Muscle layer of duodenum (tissue), 2 donors: Measurements from ENCODE around the gene SH3BP4.

ENCODE experiments used
- H3K27ac ChIP-seq: one replicate; pipeline ENCODE4 v1.7.0; 2013; ENCODE audit warnings: mild to moderate bottlenecking, low read length
- H3K27me3 ChIP-seq: one replicate; pipeline ENCODE4 v1.7.0; 2013; ENCODE audit warnings: low read depth, mild to moderate bottlenecking, control low read depth, low read length
- H3K36me3 ChIP-seq, 2 donors: one replicate each; pipeline ENCODE4 v1.7.0; 2013; ENCODE audit warnings: low read length in 2 of 2, control low read depth in 1 of 2, mild to moderate bottlenecking in 1 of 2; ENCODE audit not compliant: insufficient read depth in 2 of 2, control insufficient read depth in 1 of 2
- H3K4me1 ChIP-seq, 2 donors: one replicate each; pipeline ENCODE4 v1.7.0; 2013; ENCODE audit warnings: low read length in 2 of 2, mild to moderate bottlenecking in 2 of 2, control low read depth in 1 of 2, moderate library complexity in 1 of 2; ENCODE audit not compliant: insufficient read depth in 2 of 2, control insufficient read depth in 1 of 2
- H3K4me3 ChIP-seq, 2 donors: one replicate each; pipeline ENCODE4 v1.7.0; 2013; ENCODE audit warnings: low read length in 2 of 2, low read depth in 1 of 2, mild to moderate bottlenecking in 1 of 2
- H3K9me3 ChIP-seq, 2 donors: one replicate each; pipeline ENCODE4 v1.7.0; 2013; ENCODE audit warnings: low read length in 2 of 2, control low read depth in 1 of 2, mild to moderate bottlenecking in 1 of 2; ENCODE audit not compliant: control insufficient read depth in 1 of 2
- donor health status: healthy.

SH3BP4 gene

DNA sequence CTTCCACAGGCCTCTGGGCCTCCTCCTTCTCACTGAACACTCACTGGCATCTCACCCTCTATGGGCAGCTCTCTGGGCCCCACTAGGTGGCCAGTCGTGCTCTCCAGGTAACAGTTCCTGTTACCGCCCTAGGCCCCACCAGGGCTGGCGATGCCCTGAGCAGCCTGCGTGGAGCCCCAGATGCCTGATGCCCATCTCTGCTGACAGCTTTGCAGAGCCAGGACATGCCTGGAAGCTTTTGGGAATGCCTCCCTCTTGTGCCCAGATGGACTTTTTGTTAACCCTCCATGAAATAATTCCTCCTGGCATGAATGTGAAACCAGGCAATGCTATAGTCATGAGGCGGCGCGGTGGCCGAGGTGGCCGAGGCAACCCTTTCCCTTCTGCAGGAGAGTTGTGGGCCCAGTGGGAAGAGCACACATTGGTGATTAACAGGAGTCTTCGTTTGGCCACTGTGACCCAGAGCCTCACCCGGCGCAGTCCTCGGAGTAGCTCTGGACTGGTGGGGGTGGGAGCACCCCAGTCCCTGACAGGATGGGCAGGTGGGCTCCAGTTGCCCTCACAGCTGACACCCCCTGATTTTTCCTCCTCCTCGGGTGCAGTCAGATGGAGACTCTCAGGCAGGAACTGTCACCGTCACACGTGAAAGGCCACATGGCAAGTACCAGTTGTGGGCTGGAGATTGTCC is 80.0 kb downstream of the SH3BP4 start:
- H3K4me1 ChIP-seq = peaks cover 0 to 2% of the 10 kb centered on the region in 2 donors
- no peak overlapping the region for H3K4me3 ChIP-seq
- no peaks in the 10 kb centered on the region for H3K9me3 ChIP-seq
- no peak overlapping the region for H3K27ac ChIP-seq
- H3K36me3 ChIP-seq = peaks cover 4 to 11% of the 10 kb centered on the region in 2 donors
- H3K27me3 ChIP-seq = no peaks in the 10 kb centered on the region

DNA sequence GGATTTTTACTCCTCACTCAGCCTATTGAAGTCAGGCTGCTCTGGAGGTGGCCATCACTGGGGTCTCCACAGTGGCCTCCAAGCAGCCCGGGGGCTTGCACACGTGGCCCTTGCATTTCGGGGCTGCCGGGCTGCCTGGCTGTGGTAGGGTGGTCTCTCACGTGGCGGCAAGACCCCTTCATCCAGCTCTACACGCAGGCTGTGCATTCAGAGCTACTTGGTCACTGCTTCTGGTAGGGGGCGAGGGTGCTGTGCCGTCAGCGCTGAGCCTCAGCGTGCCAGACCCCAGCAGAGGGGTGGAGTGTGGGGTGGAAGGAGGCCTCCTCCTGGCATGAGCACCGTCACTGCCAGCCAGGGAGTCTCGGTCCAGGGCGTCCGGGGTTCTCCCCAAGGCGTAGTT is 80.6 kb downstream of the SH3BP4 start:
- Histone ChIP-seq H3K9me3 (no peaks in the 10 kb centered on the region), H3K27ac (no peak overlapping the region), H3K4me1 (no peaks in the 10 kb centered on the region), H3K36me3 (peaks cover 4 to 11% of the 10 kb centered on the region in 2 donors), H3K27me3 (no peaks in the 10 kb centered on the region), H3K4me3 (no peak overlapping the region)

GRCh38 chr2:235032949-235033348 is 81.1 kb downstream of the SH3BP4 start:
- Histone ChIP-seq H3K9me3 (no peaks in the 10 kb centered on the region), H3K4me3 (no peak overlapping the region), H3K36me3 (peaks cover 4 to 11% of the 10 kb centered on the region in 2 donors), H3K27me3 (no peaks in the 10 kb centered on the region), H3K4me1 (no peaks in the 10 kb centered on the region), H3K27ac (no peak overlapping the region)

GRCh38 chr2:235034265-235035118 is 82.7 kb downstream of the SH3BP4 start:
- no peak overlapping the region for H3K27ac ChIP-seq
- no peaks in the 10 kb centered on the region for H3K4me1 ChIP-seq

GRCh38 chr2:235037604-235038166 is 85.9 kb downstream of the SH3BP4 start:
- Histone ChIP-seq H3K36me3 (peaks cover 21 to 32% of the 10 kb centered on the region in 2 donors), H3K27me3 (no peaks in the 10 kb centered on the region), H3K4me1 (no peaks in the 10 kb centered on the region), H3K4me3 (no peak overlapping the region), H3K27ac (no peak overlapping the region), H3K9me3 (no peaks in the 10 kb centered on the region)

More at GRCh38 chr2:235034265-235035118, 82.7 kb downstream of the SH3BP4 start:
- Histone ChIP-seq H3K9me3 (no peaks in the 10 kb centered on the region), H3K4me3 (no peak overlapping the region), H3K27me3 (no peaks in the 10 kb centered on the region), H3K36me3 (peaks cover 4 to 11% of the 10 kb centered on the region in 2 donors)

DNA sequence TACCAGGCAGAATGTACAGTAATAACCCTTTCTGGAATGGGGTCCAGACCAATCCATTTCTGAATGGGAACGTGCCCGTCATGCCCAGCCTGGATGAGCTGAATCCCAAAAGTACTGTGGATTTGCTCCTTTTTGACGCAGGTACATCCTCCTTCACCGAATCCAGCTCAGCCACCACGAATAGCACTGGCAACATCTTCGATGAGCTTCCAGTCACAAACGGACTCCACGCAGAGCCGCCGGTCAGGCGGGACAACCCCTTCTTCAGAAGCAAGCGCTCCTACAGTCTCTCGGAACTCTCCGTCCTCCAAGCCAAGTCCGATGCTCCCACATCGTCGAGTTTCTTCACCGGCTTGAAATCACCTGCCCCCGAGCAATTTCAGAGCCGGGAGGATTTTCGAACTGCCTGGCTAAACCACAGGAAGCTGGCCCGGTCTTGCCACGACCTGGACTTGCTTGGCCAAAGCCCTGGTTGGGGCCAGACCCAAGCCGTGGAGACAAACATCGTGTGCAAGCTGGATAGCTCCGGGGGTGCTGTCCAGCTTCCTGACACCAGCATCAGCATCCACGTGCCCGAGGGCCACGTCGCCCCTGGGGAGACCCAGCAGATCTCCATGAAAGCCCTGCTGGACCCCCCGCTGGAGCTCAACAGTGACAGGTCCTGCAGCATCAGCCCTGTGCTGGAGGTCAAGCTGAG is 89.6 kb downstream of the SH3BP4 start:
- Histone ChIP-seq H3K36me3 (peaks cover 17 to 29% of the 10 kb centered on the region in 2 donors), H3K4me3 (no peak overlapping the region)

GRCh38 chr2:235041918-235042575 is 90.2 kb downstream of the SH3BP4 start:
- Histone ChIP-seq H3K27me3 (no peaks in the 10 kb centered on the region), H3K36me3 (peaks cover 17 to 29% of the 10 kb centered on the region in 2 donors), H3K27ac (no peak overlapping the region), H3K4me1 (no peaks in the 10 kb centered on the region), H3K9me3 (no peaks in the 10 kb centered on the region), H3K4me3 (no peak overlapping the region)

More for the DNA sequence above, 89.6 kb downstream of the SH3BP4 start:
- Histone ChIP-seq H3K27ac (no peak overlapping the region), H3K27me3 (no peaks in the 10 kb centered on the region), H3K4me1 (no peaks in the 10 kb centered on the region), H3K9me3 (no peaks in the 10 kb centered on the region)

DNA sequence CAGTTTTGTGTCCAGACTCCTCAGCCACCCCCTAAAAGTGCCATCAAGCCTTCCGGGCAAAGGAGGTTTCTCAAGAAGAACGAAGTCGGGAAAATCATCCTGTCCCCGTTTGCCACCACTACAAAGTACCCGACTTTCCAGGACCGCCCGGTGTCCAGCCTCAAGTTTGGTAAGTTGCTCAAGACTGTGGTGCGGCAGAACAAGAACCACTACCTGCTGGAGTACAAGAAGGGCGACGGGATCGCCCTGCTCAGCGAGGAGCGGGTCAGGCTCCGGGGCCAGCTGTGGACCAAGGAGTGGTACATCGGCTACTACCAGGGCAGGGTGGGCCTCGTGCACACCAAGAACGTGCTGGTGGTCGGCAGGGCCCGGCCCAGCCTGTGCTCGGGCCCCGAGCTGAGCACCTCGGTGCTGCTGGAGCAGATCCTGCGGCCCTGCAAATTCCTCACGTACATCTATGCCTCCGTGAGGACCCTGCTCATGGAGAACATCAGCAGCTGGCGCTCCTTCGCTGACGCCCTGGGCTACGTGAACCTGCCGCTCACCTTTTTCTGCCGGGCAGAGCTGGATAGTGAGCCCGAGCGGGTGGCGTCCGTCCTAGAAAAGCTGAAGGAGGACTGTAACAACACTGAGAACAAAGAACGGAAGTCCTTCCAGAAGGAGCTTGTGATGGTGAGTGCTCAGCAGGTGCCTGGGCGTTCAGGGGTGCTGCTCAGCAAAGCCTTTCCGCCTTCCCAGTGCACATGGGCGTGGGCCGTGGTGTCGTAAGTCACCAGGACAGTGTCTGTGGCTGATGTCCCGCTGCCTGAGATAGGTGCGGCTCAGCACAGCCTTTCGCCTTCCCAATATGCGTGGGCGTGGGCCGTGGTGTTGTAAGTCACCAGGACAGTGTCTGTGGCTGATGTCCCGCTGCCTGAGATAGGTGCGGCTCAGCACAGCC is 91.0 kb downstream of the SH3BP4 start:
- Histone ChIP-seq H3K27ac (no peak overlapping the region), H3K27me3 (no peaks in the 10 kb centered on the region), H3K9me3 (no peaks in the 10 kb centered on the region), H3K4me1 (no peaks in the 10 kb centered on the region), H3K4me3 (no peak overlapping the region), H3K36me3 (peaks cover 17 to 29% of the 10 kb centered on the region in 2 donors)

DNA sequence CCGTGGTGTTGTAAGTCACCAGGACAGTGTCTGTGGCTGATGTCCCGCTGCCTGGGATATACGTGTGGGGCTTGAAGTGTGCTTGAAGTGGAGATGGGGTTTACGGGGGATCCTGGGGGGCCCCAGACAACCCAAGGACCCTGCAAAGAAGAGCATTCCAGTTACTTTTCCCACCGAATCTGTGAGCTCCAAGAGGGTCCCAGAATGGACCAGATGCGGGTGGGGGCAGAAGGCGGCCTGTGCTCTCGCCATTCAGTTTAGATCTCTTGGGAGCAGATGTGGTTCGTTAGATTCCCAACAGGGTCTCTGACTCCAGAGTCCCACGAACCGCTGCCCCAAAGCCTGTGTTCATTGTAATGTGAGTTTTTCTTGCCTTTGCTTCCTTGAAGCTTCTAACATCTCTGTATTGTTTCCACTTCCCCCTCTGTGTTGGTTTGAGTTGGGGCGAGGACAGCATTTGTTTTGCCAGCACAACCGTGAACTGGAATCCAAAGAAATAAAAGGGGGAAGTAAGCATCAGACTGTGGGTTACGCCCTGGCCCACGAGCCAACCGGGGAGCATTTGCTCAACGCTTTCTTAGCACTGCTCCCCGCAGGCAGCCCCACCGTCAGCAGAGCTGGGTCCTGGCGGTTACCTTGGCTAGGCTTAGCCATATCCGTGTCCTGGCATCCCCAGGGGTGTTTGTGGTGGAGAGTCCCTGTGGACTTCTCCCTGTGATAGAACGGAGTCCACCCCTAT is 92.1 kb downstream of the SH3BP4 start:
- Histone ChIP-seq H3K4me1 (no peaks in the 10 kb centered on the region), H3K27ac (no peak overlapping the region), H3K36me3 (peaks cover 17 to 29% of the 10 kb centered on the region in 2 donors), H3K4me3 (no peak overlapping the region), H3K27me3 (no peaks in the 10 kb centered on the region), H3K9me3 (no peaks in the 10 kb centered on the region)
